Upper lobe of left lung (tissue), 6 donors: ENCODE measurements around the gene ATXN2L. TPM values are rescaled to one million over a fixed set of nuclear protein-coding genes. Genes with fewer than 3 reads are reported as not detected.

Experiments
- ATAC-seq, 2 donors: fragments of 200-7000 bp; cut with Tn5 transposase; one replicate each; pipeline ENCODE4 v1.9.1; 2022; ENCODE audit warnings: mild to moderate bottlenecking in 2 of 2, moderate library complexity in 2 of 2; ENCODE audit not compliant: low FRiP score in 2 of 2
- DNase-seq, 2 donors: peaks; one replicate each; pipeline ENCODE4 v3.0.0-alpha.2; 2019 to 2020
- H3K27ac ChIP-seq, 4 donors: fragments of 200-600 bp; sonication (generic); one replicate each; pipeline ENCODE4 v1.5.1; 2016 to 2019
- H3K27me3 ChIP-seq, 4 donors: fragments of 200-600 bp; sonication (generic); one replicate each; pipeline ENCODE4 v1.5.1; 2017 to 2019
- H3K36me3 ChIP-seq, 4 donors: fragments of 200-600 bp; sonication (generic); one replicate each; pipeline ENCODE4 v1.5.1; 2016 to 2019
- H3K4me1 ChIP-seq, 4 donors: fragments of 200-600 bp; sonication (generic); one replicate each; pipeline ENCODE4 v1.5.1; 2018 to 2019
- H3K4me3 ChIP-seq, 4 donors: fragments of 200-600 bp; sonication (generic); one replicate each; pipeline ENCODE4 v1.5.1; 2017 to 2019; ENCODE audit warnings: mild to moderate bottlenecking in 2 of 4, moderate library complexity in 1 of 4
- H3K9me3 ChIP-seq, 4 donors: fragments of 200-600 bp; sonication (generic); one replicate each; pipeline ENCODE4 v1.5.1; 2018 to 2019
- CTCF ChIP-seq, 6 experiments: fragments of 450-650 bp in 4 of 6; fragments of 200-600 bp in 2 of 6; sonication (generic) in 2 of 6; IDR thresholded peaks; one replicate each; pipeline ENCODE4 v1.5.1; 2016 to 2019; ENCODE audit warnings: antibody characterized with exemption in 6 of 6
- EP300 ChIP-seq, 4 donors: sonication (generic); formaldehyde crosslinking; IDR thresholded peaks; one replicate each; pipeline ENCODE4 v1.5.1; 2017; ENCODE audit warnings: antibody characterized with exemption in 4 of 4, control low read depth in 2 of 4
- POLR2A ChIP-seq, 4 donors: fragments of 450-650 bp; IDR thresholded peaks; one replicate each; pipeline ENCODE4 v1.5.1; 2016 to 2017; ENCODE audit warnings: antibody characterized with exemption in 4 of 4, mild to moderate bottlenecking in 2 of 4
- POLR2AphosphoS5 ChIP-seq, 2 donors: sonication (generic); formaldehyde crosslinking; IDR thresholded peaks; one replicate each; pipeline ENCODE4 v1.5.1; 2017; ENCODE audit warnings: antibody characterized with exemption in 2 of 2
- WGBS, 2 donors: methylation state at CpG; one replicate each; pipeline ENCODE4 v1.1.5; 2017 to 2018; 5-methylcytosine and 5-hydroxymethylcytosine counted together
- total RNA-seq, 6 donors: library from RNA; depleted of rRNA in 4 of 6; stranded (reverse); fragments of >200 nt in 4 of 6; gene quantifications; one replicate each; pipeline versions ENCODE4 v1.1.0 to v1.2.1, GENCODE V29; 2016 to 2021
- donor health status: DM: no; HTN: no; CAD: no; lungs with moderate emphysema.
- donor health status: DM: no; HTN: yes; CAD: no; lungs with severe emphysema.

Gene ATXN2L
- total RNA-seq, 6 donors from 2014 or later, result 90.9 to 291 (median 128) TPM

GRCh38 chr16:28826141-28826540 lies 3.3 kb downstream of the ATXN2L start:
- TF ChIP-seq CTCF (IDR thresholded peaks at IDR 0.05), result no peak
- WGBS, 2 donors, result 63 to 70% methylated on average over 6 of the region's 6 CpGs
- H3K4me3 ChIP-seq, result no peak overlapping the region

GRCh38 chr16:28829747-28830146 lies 6.9 kb downstream of the ATXN2L start:
- H3K4me3 ChIP-seq, result no peak overlapping the region
- peaks cover 71 to 97% (median 91%) of the 10 kb centered on the region in 4 donors for H3K36me3 ChIP-seq
- H3K27me3 ChIP-seq, result no peaks in the 10 kb centered on the region
- peaks cover 8 to 16% (median 10%) of the 10 kb centered on the region in 4 donors for H3K4me1 ChIP-seq
- TF ChIP-seq POLR2A (IDR thresholded peaks at IDR 0.05), result no peak
- TF ChIP-seq CTCF (IDR thresholded peaks at IDR 0.05), result no peak
- TF ChIP-seq EP300 (IDR thresholded peaks at IDR 0.05), result no peak
- no peak for TF ChIP-seq POLR2AphosphoS5 (IDR thresholded peaks at IDR 0.05)
- no peak overlapping the region for H3K27ac ChIP-seq
- 93 to 97% methylated on average over 13 of the region's 13 CpGs for WGBS, 2 donors
- H3K9me3 ChIP-seq, result no peaks in the 10 kb centered on the region
- no peak for ATAC-seq
- DNase-seq, result no peak

More at GRCh38 chr16:28826141-28826540, 3.3 kb downstream of the ATXN2L start:
- H3K36me3 ChIP-seq, result peaks cover 36 to 61% (median 55%) of the 10 kb centered on the region in 4 donors
- no peaks in the 10 kb centered on the region for H3K27me3 ChIP-seq
- ATAC-seq, result no peak
- H3K4me1 ChIP-seq, result peaks cover 15 to 30% (median 21%) of the 10 kb centered on the region in 4 donors
- no peak for DNase-seq
- no peak overlapping the region for H3K27ac ChIP-seq
- H3K9me3 ChIP-seq, result no peaks in the 10 kb centered on the region

GRCh38 chr16:28830531-28830930 lies 7.7 kb downstream of the ATXN2L start:
- ATAC-seq (no peak), DNase-seq (no peak)
- H3K36me3 ChIP-seq, result peaks cover 79 to 100% (median 98%) of the 10 kb centered on the region in 4 donors
- no peaks in the 10 kb centered on the region for H3K27me3 ChIP-seq
- H3K9me3 ChIP-seq, result no peaks in the 10 kb centered on the region
- TF ChIP-seq CTCF (IDR thresholded peaks at IDR 0.05) (no peak), POLR2A (IDR thresholded peaks at IDR 0.05) (no peak), POLR2AphosphoS5 (IDR thresholded peaks at IDR 0.05) (no peak), EP300 (IDR thresholded peaks at IDR 0.05) (no peak)
- peaks cover 0 to 8% (median 3%) of the 10 kb centered on the region in 4 donors for H3K4me1 ChIP-seq
- 91 to 96% methylated on average over 13 of the region's 13 CpGs for WGBS, 2 donors
- no peak overlapping the region for H3K4me3 ChIP-seq
- no peak overlapping the region for H3K27ac ChIP-seq

- no peak overlapping the region for H3K4me3 ChIP-seq
- H3K27me3 ChIP-seq, result no peaks in the 10 kb centered on the region
- H3K27ac ChIP-seq, result no peak overlapping the region
- TF ChIP-seq EP300 (IDR thresholded peaks at IDR 0.05) (no peak), POLR2AphosphoS5 (IDR thresholded peaks at IDR 0.05) (no peak), POLR2A (IDR thresholded peaks at IDR 0.05) (no peak), CTCF (IDR thresholded peaks at IDR 0.05) (no peak)
- no peaks in the 10 kb centered on the region for H3K9me3 ChIP-seq
- 92 to 94% methylated on average over 14 of the region's 14 CpGs for WGBS, 2 donors
- peaks cover 69 to 96% (median 85%) of the 10 kb centered on the region in 4 donors for H3K36me3 ChIP-seq
- ATAC-seq, result no peak
- peak in 1 of 2 donors; percentile 76 for DNase-seq
- no peaks in the 10 kb centered on the region for H3K4me1 ChIP-seq
These were observed 11.6 kb downstream of the ATXN2L start for GRCh38 chr16:28834349-28834748.
